ENCODE results near the gene KCNMA1.
A peak's percentile ranks its signal among the peaks of the same experiment; 100 is the strongest.

Gene KCNMA1

GRCh38 chr10:76984559-76985443 lies 652.8 kb downstream of the KCNMA1 start:
- peak; percentile 79 for DNase-seq

DNA sequence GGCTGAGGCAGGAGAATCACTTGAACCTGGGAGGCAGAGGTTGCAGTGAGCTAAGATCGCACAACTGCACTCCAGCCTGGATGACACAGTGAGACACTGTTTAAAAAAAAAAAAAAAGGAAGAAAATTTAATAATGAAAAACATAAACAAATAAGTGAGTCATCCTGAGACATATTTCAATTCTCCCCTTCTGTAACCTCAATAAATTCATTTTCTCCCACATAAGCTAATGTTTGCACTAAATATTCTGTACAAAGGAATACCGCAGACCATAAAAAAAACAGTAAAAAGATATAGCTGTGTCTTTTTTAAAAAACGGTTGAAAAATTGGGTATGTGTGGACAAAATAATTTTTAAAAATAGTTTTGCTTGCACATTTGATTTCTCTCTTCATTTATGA lies 654.0 kb downstream of the KCNMA1 start:
- DNase-seq: no peak

GRCh38 chr10:76982671-76983070 lies 654.9 kb downstream of the KCNMA1 start:
- DNase-seq: no peak

- no peak for DNase-seq
These were observed 656.4 kb downstream of the KCNMA1 start for GRCh38 chr10:76981251-76981650.

GRCh38 chr10:76977901-76978300 lies 659.7 kb downstream of the KCNMA1 start:
- DNase-seq: no peak

GRCh38 chr10:76977046-76977445 lies 660.6 kb downstream of the KCNMA1 start:
- no peak for DNase-seq

DNA sequence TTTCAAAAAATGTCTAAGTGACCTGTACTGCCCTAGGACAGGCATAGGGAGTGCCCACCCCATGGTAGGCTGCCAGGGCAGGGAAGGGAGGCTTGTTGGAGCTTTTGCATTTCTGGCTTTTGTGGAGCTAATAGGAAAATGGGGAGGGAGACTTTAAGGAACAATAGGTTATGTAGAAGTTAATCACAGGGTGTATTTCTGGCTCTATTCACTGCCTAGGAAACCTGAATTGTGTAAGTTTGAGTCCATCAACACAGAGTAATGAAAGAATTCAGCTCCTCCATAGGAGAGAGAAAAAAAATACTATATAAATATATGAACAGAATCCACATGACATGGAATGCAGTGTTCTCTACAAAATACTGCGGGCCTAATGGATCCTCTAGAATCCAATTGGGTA lies 661.5 kb downstream of the KCNMA1 start:
- DNase-seq: no peak

GRCh38 chr10:76975126-76975525 lies 662.5 kb downstream of the KCNMA1 start:
- no peak for DNase-seq

DNA sequence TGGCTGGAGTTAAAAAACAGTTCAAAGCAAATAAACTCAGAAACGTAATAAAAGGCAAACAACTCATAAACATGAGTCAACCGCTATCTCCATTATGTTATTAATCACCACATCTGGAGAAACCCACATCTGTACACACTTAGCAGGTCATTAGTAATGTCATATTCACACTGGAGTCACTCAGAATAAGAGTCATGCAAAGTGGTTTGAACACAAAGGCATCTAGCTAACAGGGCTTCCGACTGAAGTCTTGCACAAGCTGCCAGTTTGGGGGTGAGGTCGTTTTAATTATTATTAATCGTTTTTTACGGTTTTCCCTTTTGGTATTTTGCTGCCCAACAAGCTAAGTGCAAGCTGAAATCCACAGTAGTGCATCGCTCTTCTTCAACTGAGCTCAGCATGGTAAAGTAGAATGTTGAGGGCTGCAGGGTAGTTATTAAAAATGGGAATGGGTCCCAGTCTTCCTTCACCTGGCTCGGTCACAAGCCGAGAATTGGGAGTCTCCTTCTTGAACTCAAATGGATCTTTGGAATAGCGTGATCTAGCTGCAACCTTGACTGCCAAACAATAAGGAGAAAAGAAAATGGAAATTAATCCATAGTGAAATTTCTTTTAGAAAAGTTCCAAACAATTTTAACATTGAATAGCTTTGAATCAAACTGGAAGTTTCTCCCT lies 663.5 kb downstream of the KCNMA1 start:
- DNase-seq: no peak

DNA sequence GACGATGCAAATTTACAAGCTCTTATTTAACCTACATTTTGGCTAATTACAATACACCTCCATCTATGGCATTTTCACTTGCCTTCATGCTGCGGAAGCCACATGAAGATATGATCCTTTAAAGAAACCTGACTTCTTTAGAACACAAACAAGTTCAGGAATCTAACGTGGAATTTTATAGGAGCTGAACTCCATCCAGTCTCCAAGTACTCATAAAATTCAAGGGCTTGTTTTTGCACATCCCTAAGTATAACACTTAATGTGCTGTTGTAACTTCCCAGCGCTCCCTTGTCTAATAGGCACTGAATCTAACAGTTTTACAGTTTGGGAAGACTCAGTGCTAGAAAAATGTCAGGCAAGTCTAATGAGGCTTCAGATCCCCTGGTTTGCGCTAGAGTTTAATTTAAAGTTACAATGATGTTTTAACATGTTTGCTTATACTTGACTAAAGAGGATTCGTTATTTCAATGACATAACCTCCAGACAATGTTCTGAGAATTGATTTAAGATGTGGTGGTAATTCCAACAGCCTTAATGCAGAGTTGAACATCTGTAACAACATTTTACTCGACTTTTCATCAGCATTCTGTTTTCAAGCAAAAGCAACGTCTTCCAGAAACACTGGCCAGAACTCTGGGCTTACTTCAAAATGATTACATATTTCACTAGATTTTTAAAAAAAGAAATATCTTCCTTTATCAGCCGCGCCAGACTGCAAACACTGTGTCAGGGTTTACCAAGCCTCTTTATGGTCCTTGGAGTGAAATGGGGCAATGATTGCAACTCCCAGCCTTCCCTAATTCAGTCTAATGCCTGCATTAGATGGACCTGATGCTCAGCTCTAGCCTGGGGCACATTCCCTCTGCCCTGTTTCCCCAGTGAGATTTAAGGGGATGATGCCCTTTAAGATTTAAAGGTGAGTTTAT lies 664.3 kb downstream of the KCNMA1 start:
- no peak for DNase-seq

GRCh38 chr10:76972541-76972940 lies 665.1 kb downstream of the KCNMA1 start:
- DNase-seq: no peak

DNA sequence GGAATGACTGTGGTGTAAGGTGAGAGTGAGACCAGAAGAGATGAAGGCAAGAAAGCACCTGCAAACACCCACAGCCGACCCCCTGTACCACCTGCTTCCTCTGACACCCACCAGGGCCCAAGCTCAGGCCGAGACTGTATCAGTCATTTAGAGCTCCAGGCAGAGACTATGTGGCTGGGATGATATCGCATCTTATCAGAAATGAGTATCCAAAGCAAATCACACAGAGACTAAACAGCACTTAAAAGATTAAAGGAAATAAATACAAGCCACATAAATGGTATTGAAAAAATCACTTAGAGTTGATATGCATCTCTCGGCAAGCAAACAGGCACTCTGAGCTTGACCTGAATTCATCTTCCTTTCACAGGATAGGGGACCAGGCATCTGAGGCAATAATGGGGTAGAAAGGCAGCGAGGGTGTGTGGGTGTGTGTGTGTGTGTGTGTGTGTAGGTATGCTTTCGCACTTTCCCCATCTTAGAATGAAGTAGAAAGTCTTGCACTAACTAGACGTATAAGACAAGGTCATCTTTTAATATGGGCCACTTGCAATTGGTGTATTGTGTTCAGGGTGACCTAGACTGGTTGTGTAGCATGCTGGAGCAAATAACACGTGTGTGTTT lies 665.9 kb downstream of the KCNMA1 start:
- DNase-seq: no peak

GRCh38 chr10:76970711-76971519 lies 666.7 kb downstream of the KCNMA1 start:
- no peak for DNase-seq

GRCh38 chr10:76969366-76969948 lies 668.2 kb downstream of the KCNMA1 start:
- DNase-seq: no peak

- DNase-seq: no peak
These were observed 669.1 kb downstream of the KCNMA1 start for GRCh38 chr10:76968483-76968882.

- no peak for DNase-seq
These were observed 674.8 kb downstream of the KCNMA1 start for GRCh38 chr10:76962851-76963250.

GRCh38 chr10:76961841-76962240 lies 675.8 kb downstream of the KCNMA1 start:
- DNase-seq: no peak

- DNase-seq: no peak
These were observed 678.5 kb downstream of the KCNMA1 start for GRCh38 chr10:76959111-76959510.

DNA sequence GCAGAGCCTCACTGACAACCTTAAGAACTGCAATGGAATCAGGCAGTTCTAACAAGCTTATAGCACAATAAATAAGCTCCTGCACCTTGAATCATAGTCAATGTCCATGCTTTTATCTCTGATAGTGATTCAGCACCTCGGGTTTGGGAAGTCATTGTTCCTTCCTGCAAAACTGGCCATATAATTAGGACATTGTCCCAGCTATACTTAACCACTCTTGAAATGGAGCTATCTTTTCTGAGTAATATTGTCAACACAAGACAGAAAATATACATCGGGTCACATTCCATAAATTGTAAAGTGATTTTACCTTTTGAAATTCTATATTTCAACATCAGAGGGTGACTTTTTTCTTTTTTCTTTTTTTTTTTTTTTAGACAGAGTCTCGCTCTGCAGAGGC lies 682.8 kb downstream of the KCNMA1 start:
- DNase-seq: no peak

DNA sequence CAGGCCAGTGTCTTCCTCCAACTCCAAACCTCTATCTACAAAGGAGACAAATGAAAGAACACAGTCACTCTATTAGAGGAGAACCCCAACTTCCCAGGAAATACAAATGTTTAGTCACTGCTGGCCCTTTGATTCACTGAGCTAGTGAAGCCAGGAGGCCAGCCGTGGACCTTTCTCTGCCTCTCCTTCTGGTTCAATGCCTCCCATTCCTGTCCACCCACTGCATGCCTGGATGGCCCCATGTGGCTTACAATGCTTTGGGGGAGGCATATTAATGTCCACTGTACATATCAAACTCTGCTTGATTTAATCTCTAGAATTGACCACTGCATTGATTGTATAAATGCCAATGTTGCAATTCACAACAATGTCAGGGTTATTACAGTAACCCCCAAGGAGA lies 687.3 kb downstream of the KCNMA1 start:
- DNase-seq: no peak

GRCh38 chr10:76946270-76946669 lies 691.3 kb downstream of the KCNMA1 start:
- DNase-seq: no peak
